A204.1 (cell line): ENCODE results near the gene TMEM255B.
"Not testable (repeated sequence)": the region's sequence is repeated elsewhere in the genome, so short reads cannot be mapped to it uniquely, and the experiment has no call there.

Experiments
- FAIRE-seq: peaks from 2 replicates; lab custom pipeline; 2012; peaks lifted over from hg19 to GRCh38; lab: Jason Lieb, UNC

Gene TMEM255B

GRCh38 chr13:113817860-113818691 lies 59.0 kb downstream of the TMEM255B start:
- no peak for FAIRE-seq

- no peak for FAIRE-seq
Measured at GRCh38 chr13:113818700-113819295, 59.8 kb downstream of the TMEM255B start.

GRCh38 chr13:113819341-113819730 lies 60.3 kb downstream of the TMEM255B start:
- FAIRE-seq = no peak

GRCh38 chr13:113819731-113820715 lies 61.0 kb downstream of the TMEM255B start:
- FAIRE-seq = no peak

- no peak for FAIRE-seq
Measured at GRCh38 chr13:113820813-113821651, 62.0 kb downstream of the TMEM255B start.

GRCh38 chr13:113821847-113822246 lies 62.8 kb downstream of the TMEM255B start:
- no peak for FAIRE-seq

- no peak for FAIRE-seq
Measured at GRCh38 chr13:113822266-113822665, 63.2 kb downstream of the TMEM255B start.

GRCh38 chr13:113822956-113823744 lies 64.1 kb downstream of the TMEM255B start:
- no peak for FAIRE-seq

- no peak for FAIRE-seq
Measured at GRCh38 chr13:113823771-113824170, 64.7 kb downstream of the TMEM255B start.

- FAIRE-seq = no peak
Measured at GRCh38 chr13:113825841-113826240, 66.8 kb downstream of the TMEM255B start.

GRCh38 chr13:113826446-113826845 lies 67.4 kb downstream of the TMEM255B start:
- not testable (repeated sequence) for FAIRE-seq

GRCh38 chr13:113827021-113827420 lies 68.0 kb downstream of the TMEM255B start:
- no peak for FAIRE-seq

GRCh38 chr13:113828282-113828825 lies 69.3 kb downstream of the TMEM255B start:
- no peak for FAIRE-seq

- not testable (repeated sequence) for FAIRE-seq
Measured at GRCh38 chr13:113830426-113830950, 71.5 kb downstream of the TMEM255B start.

- no peak for FAIRE-seq
Measured at GRCh38 chr13:113831061-113831460, 72.0 kb downstream of the TMEM255B start.

GRCh38 chr13:113832205-113832604 lies 73.2 kb downstream of the TMEM255B start:
- no peak for FAIRE-seq

GRCh38 chr13:113832631-113833030 lies 73.6 kb downstream of the TMEM255B start:
- FAIRE-seq = no peak

GRCh38 chr13:113833111-113833830 lies 74.2 kb downstream of the TMEM255B start:
- FAIRE-seq = no peak

GRCh38 chr13:113834006-113834405 lies 75.0 kb downstream of the TMEM255B start:
- not testable (repeated sequence) for FAIRE-seq
